Measurements from ENCODE around the gene ARHGEF4. TPM values are rescaled to one million over a fixed set of nuclear protein-coding genes. Genes with fewer than 3 reads are reported as not detected.

ARHGEF4 gene
- total and polyA plus RNA-seq, 2 donors (not counting 3 experiments of a cell fraction or from before 2014, with no cell fraction given) = not detected

DNA sequence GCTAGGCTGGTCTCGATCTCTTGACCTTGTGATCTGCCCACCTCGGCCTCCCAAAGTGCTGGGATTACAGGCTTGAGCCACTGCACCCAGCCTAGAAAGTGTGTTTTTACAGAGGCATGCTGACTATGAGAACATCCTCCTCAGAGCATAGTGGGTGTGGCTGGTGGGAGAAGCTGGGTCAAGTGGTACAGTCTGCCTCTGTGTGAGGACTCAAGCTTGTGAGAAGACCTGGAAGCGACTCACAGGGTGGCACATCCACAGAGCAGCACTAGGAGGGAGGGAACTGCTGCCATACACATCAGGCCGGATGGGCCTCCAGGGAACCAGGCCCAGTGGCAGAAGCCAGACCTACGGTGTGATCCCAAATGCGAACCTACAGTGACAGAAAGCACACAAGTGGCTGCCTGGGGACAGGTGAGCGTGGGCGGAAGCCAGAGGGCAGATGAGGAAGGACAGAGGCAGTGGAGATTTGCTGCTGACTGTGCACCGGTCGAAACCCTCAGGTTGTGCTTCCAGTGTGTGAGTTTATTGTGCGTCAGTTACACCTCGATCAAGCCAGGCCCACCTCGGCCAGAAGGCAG lies 8.9 kb downstream of the ARHGEF4 start:
- Histone ChIP-seq H3K9me3 (replicated peaks; ENCODE audit: control insufficient read depth, insufficient read depth, low read length) (no peaks in the 10 kb centered on the region), H3K27me3 (ENCODE audit: control insufficient read depth in 2 of 2, insufficient read depth in 2 of 2, low read length in 2 of 2) (no peaks in the 10 kb centered on the region), H3K4me1 (ENCODE audit: control insufficient read depth, extremely low read depth, insufficient read depth, low read length) (no peaks in the 10 kb centered on the region), H3K79me2 (ENCODE audit: control insufficient read depth, insufficient read depth, low read length) (no peaks in the 10 kb centered on the region), H3K9me1 (replicated peaks; ENCODE audit: control insufficient read depth, extremely low read depth, insufficient read depth, low read length) (no peaks in the 10 kb centered on the region), H3K36me3 (ENCODE audit: control insufficient read depth in 2 of 2, extremely low read depth in 1 of 2, insufficient read depth in 2 of 2, low read length in 2 of 2) (no peaks in the 10 kb centered on the region), H3K4me2 (ENCODE audit: insufficient read depth, low read length) (no peak overlapping the region), H3K27ac (ENCODE audit: insufficient read depth, low read depth, low read length) (no peak overlapping the region), H2AFZ (ENCODE audit: low read depth, low read length) (no peak overlapping the region), H3K9ac (replicated peaks; ENCODE audit: extremely low read depth, insufficient read depth, low read length) (no peak overlapping the region), H4K20me1 (replicated peaks; ENCODE audit: control insufficient read depth, extremely low read depth, insufficient read depth, low read length) (no peaks in the 10 kb centered on the region), H3K4me3 (replicated peaks in 1 of 3; ENCODE audit: insufficient read depth in 1 of 3, low read depth in 1 of 3, low read length in 3 of 3) (no peak overlapping the region)
- TF ChIP-seq EZH2 (IDR thresholded peaks at IDR 0.05; ENCODE audit: borderline replicate concordance, low read depth, low read length, severe bottlenecking) = no peak
- no peak for TF ChIP-seq POLR2AphosphoS5 (IDR thresholded peaks at IDR 0.05; ENCODE audit: insufficient read depth, low read depth, low read length)
- TF ChIP-seq MYC (IDR thresholded peaks at IDR 0.05; ENCODE audit: low read depth, low read length) = no peak
- TF ChIP-seq, protein P1, sequence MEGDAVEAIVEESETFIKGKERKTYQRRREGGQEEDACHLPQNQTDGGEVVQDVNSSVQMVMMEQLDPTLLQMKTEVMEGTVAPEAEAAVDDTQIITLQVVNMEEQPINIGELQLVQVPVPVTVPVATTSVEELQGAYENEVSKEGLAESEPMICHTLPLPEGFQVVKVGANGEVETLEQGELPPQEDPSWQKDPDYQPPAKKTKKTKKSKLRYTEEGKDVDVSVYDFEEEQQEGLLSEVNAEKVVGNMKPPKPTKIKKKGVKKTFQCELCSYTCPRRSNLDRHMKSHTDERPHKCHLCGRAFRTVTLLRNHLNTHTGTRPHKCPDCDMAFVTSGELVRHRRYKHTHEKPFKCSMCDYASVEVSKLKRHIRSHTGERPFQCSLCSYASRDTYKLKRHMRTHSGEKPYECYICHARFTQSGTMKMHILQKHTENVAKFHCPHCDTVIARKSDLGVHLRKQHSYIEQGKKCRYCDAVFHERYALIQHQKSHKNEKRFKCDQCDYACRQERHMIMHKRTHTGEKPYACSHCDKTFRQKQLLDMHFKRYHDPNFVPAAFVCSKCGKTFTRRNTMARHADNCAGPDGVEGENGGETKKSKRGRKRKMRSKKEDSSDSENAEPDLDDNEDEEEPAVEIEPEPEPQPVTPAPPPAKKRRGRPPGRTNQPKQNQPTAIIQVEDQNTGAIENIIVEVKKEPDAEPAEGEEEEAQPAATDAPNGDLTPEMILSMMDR (IDR thresholded peaks at IDR 0.05; ENCODE audit: extremely low read depth in 1 of 2, insufficient read depth in 1 of 2, low read depth in 1 of 2, low read length in 2 of 2) = no peak
- TF ChIP-seq, protein P2, sequence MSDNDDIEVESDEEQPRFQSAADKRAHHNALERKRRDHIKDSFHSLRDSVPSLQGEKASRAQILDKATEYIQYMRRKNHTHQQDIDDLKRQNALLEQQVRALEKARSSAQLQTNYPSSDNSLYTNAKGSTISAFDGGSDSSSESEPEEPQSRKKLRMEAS (IDR thresholded peaks at IDR 0.05; ENCODE audit: insufficient read depth, insufficient read length) = no peak
- TF ChIP-seq JUN (IDR thresholded peaks at IDR 0.05; ENCODE audit: borderline replicate concordance, insufficient read depth, insufficient read length, low read depth) = no peak
- no peak for TF ChIP-seq GATA2 (IDR thresholded peaks at IDR 0.05; ENCODE audit: insufficient read depth, insufficient read length, low read depth, low read length)
- no peak for TF ChIP-seq POLR2A (IDR thresholded peaks at IDR 0.05; ENCODE audit: low read depth, low read length)
- no peak for TF ChIP-seq FOS (IDR thresholded peaks at IDR 0.05; ENCODE audit: borderline replicate concordance, insufficient read depth, low read length)
- no peak for DNase-seq (ENCODE audit: low read depth, low spot score)
- ChIA-PET CTCF (no interaction called here), POLR2A (no interaction called here)
- no peak for FAIRE-seq
- intact Hi-C loops (cut with micrococcal nuclease) (no loop called here), dilution Hi-C loops (cut with MboI; ENCODE audit: extremely low pct_ligation_motif_present, low sequenced_read_pairs) (no loop called here)
- BruUV-seq (replicated peaks) = no TSS peak

Measured in endothelial cell of umbilical vein (primary cell).